ENCODE measurements around the gene AMIGO1. TPM values are rescaled to one million over a fixed set of nuclear protein-coding genes. Genes with fewer than 3 reads are reported as not detected.

The AMIGO1 gene
- total and polyA plus RNA-seq, 2 of the 8 experiments (the other 6 are each of a cell fraction or from before 2014, with no cell fraction given), result 1.5 to 2.7 TPM

- no peak overlapping the region for H2AK5ac ChIP-seq (ENCODE audit: low read depth, low read length)
- 94% methylated on average over 1 of the region's 1 CpG; no CpG with 5 or more reads in 1 of the 2 experiments for WGBS, 2 experiments (ENCODE audit: extremely low coverage in 1 of 2, insufficient coverage in 1 of 2, insufficient read length in 1 of 2, insufficient replicate concordance in 2 of 2, low coverage in 1 of 2, low lambda C conversion rate in 2 of 2, missing lambda C conversion rate in 1 of 2)
- CTCF ChIA-PET (ENCODE audit: partially characterized antibody), result interaction anchor here (1.2 to 26.3 kb wide), 11 partner anchors 9 to 257 kb away, joined by 3 to 1755 read pairs (median 4); partner anchors contain the start of genes AMIGO1, ATXN7L2, CYB561D1 and GPR61
- H3K18ac ChIP-seq (ENCODE audit: extremely low read depth, low read length), result no peak overlapping the region
- no peak overlapping the region for H3K4ac ChIP-seq (replicated peaks; ENCODE audit: insufficient read length, low read depth, low read length)
- no peak overlapping the region for H4K5ac ChIP-seq (ENCODE audit: insufficient read length, low read depth, low read length)
- no peaks in the 10 kb centered on the region for H3K9me3 ChIP-seq (ENCODE audit: insufficient read depth in 2 of 2, low read depth in 1 of 2, low read length in 1 of 2)
- H2BK120ac ChIP-seq (replicated peaks; ENCODE audit: low read depth, low read length), result no peak overlapping the region
- H3K36me3 ChIP-seq (ENCODE audit: control insufficient read depth in 2 of 4, insufficient read depth in 4 of 4, low read length in 3 of 4), result no peaks in the 10 kb centered on the region
- H2AFZ ChIP-seq (ENCODE audit: low read length), result no peak overlapping the region
- H2BK15ac ChIP-seq (ENCODE audit: low read length), result no peak overlapping the region
- no peak overlapping the region for H4K91ac ChIP-seq (replicated peaks; ENCODE audit: insufficient read length, low read length)
- H3K9ac ChIP-seq (replicated peaks in 1 of 4; ENCODE audit: extremely low read depth in 1 of 4, low read depth in 3 of 4, low read length in 3 of 4), result no peak overlapping the region
- peaks cover 0 to 3% (median 1%) of the 10 kb centered on the region in 4 experiments; a peak in 4 of 7 replicates for H3K4me1 ChIP-seq (replicated peaks in 1 of 4; ENCODE audit: control insufficient read depth in 3 of 4, insufficient read depth in 4 of 4, low read length in 3 of 4)
- TF ChIP-seq JUN (IDR thresholded peaks at IDR 0.05; ENCODE audit: low read depth, low read length) (no peak), CHD1 (IDR thresholded peaks at IDR 0.05; ENCODE audit: low read depth, low read length) (no peak), SUZ12 (IDR thresholded peaks at IDR 0.05; ENCODE audit: low read length) (no peak), RNF2 (IDR thresholded peaks at IDR 0.05; ENCODE audit: borderline replicate concordance, low read depth, low read length, missing control alignments, poor library complexity, severe bottlenecking) (no peak), SIRT6 (IDR thresholded peaks at IDR 0.05; ENCODE audit: low read length) (no peak), SP4 (IDR thresholded peaks at IDR 0.05; ENCODE audit: low read length) (no peak), POLR2AphosphoS5 (IDR thresholded peaks at IDR 0.05; ENCODE audit: low read depth, low read length) (no peak), NRF1 (IDR thresholded peaks at IDR 0.05; ENCODE audit: low read depth, low read length) (no peak), SP2 (IDR thresholded peaks at IDR 0.05; ENCODE audit: low read length) (no peak), TAF1 (IDR thresholded peaks at IDR 0.05; ENCODE audit: low read depth, low read length) (no peak), TCF12 (IDR thresholded peaks at IDR 0.05; ENCODE audit: low read depth, low read length) (no peak), TBP (IDR thresholded peaks at IDR 0.05; ENCODE audit: low read depth, low read length) (no peak), HDAC2 (IDR thresholded peaks at IDR 0.05; ENCODE audit: borderline replicate concordance in 1 of 2, low read depth in 2 of 2, low read length in 2 of 2) (no peak)
- no peak overlapping the region for H3K4me3 ChIP-seq (ENCODE audit: extremely low read depth in 1 of 4, insufficient read depth in 2 of 4, low read depth in 3 of 4, low read length in 4 of 4)
- DNase-seq (ENCODE audit: low read depth in 1 of 2, low spot score in 2 of 2) (no peak), FAIRE-seq (no peak)
- H4K20me1 ChIP-seq (replicated peaks in 1 of 2; ENCODE audit: control insufficient read depth in 1 of 2, insufficient read depth in 2 of 2, low read length in 2 of 2), result no peaks in the 10 kb centered on the region
- no peak overlapping the region; the same call in 1 of the 2 replicates for H4K8ac ChIP-seq (ENCODE audit: extremely low read depth, insufficient read depth, low read length)
- no peaks in the 10 kb centered on the region; the same call in 1 of the 2 replicates for H3K79me1 ChIP-seq (ENCODE audit: low read depth, low read length)
- H3K79me2 ChIP-seq (ENCODE audit: control insufficient read depth in 1 of 2, insufficient read depth in 2 of 2, low read length in 2 of 2), result no peaks in the 10 kb centered on the region
- no peak overlapping the region for H2BK12ac ChIP-seq (ENCODE audit: low read depth, low read length)
- H2BK5ac ChIP-seq (ENCODE audit: low read depth, low read length), result no peak overlapping the region
- POLR2A ChIA-PET (ENCODE audit: partially characterized antibody), result interaction anchor here (0.6 to 2.4 kb wide), 6 partner anchors 14 to 45 kb away, joined by 3 to 10 read pairs (median 4); partner anchors contain the start of gene GNAI3
- H3K27me3 ChIP-seq (replicated peaks in 1 of 4; ENCODE audit: control insufficient read depth in 3 of 4, extremely low read depth in 1 of 4, insufficient read depth in 3 of 4, low read length in 3 of 4), result no peaks in the 10 kb centered on the region
- no peak overlapping the region for H3K27ac ChIP-seq (ENCODE audit: low read depth, low read length)
- no peak overlapping the region for H3K56ac ChIP-seq (replicated peaks; ENCODE audit: insufficient read length, low read depth, low read length)
- H3K23me2 ChIP-seq (ENCODE audit: low read depth, low read length), result no peaks in the 10 kb centered on the region; the same call in 1 of the 2 replicates
- no peak overlapping the region for H3K14ac ChIP-seq (ENCODE audit: insufficient read length)
- no peak overlapping the region for H3K4me2 ChIP-seq (ENCODE audit: insufficient read depth in 1 of 2, low read depth in 2 of 2, low read length in 2 of 2)
- no peak overlapping the region for H2BK20ac ChIP-seq (ENCODE audit: low read length)
- H3K23ac ChIP-seq (ENCODE audit: insufficient read length), result no peak overlapping the region
These were observed 24.9 kb upstream of the AMIGO1 start for GRCh38 chr1:109534307-109534858.
